Esophagus squamous epithelium (tissue), 4 donors: ENCODE measurements around the gene JPH4.

ENCODE experiments used
- POLR2A ChIP-seq, 4 donors: fragments of 450-650 bp; IDR thresholded peaks; one replicate each; pipeline ENCODE4 v1.6.1; 2017; ENCODE audit warnings: antibody characterized with exemption in 4 of 4, mild to moderate bottlenecking in 4 of 4, moderate library complexity in 3 of 4
- TF ChIP-seq, protein P1 (sequence below), 6 experiments: fragments of 450-650 bp in 4 of 6; fragments of 200-600 bp in 2 of 6; sonication (generic) in 2 of 6; IDR thresholded peaks; one replicate each; pipeline ENCODE4 v1.5.1; 2016 to 2019; ENCODE audit warnings: antibody characterized with exemption in 6 of 6, mild to moderate bottlenecking in 4 of 6, moderate library complexity in 4 of 6

DNA sequence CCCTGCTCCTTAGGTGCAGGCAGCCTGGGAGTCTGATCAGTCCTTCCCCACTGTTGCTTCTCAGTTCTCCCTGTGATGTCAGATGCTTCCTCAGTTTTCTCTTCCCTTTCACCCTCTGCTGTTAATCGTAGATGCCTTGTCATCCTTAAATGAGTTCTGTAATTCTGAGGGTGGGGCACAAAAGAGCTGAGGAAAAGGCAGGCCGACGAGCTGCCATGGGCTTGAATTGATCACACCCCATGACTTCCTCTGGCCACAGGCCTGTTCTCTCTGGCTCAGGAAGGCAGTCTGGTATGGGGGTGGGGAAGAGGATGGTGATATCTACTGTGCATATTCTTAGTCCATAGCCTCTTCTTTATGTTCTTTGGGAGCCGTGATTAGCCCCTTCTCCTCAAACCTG, 5.8 kb downstream of the JPH4 start:
- TF ChIP-seq, protein P1, sequence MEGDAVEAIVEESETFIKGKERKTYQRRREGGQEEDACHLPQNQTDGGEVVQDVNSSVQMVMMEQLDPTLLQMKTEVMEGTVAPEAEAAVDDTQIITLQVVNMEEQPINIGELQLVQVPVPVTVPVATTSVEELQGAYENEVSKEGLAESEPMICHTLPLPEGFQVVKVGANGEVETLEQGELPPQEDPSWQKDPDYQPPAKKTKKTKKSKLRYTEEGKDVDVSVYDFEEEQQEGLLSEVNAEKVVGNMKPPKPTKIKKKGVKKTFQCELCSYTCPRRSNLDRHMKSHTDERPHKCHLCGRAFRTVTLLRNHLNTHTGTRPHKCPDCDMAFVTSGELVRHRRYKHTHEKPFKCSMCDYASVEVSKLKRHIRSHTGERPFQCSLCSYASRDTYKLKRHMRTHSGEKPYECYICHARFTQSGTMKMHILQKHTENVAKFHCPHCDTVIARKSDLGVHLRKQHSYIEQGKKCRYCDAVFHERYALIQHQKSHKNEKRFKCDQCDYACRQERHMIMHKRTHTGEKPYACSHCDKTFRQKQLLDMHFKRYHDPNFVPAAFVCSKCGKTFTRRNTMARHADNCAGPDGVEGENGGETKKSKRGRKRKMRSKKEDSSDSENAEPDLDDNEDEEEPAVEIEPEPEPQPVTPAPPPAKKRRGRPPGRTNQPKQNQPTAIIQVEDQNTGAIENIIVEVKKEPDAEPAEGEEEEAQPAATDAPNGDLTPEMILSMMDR (IDR thresholded peaks at IDR 0.05) = no peak
- no peak for TF ChIP-seq POLR2A (IDR thresholded peaks at IDR 0.05)
